Activated CD4-positive, alpha-beta T cell treated with anti-CD3 and anti-CD28 coated beads for 1 hour (primary cell): Measurements from ENCODE around the gene FIZ1.

Experiments
- DNase-seq: peaks from one replicate; pipeline ENCODE4 v3.0.0-alpha.2; 2020

FIZ1 gene

GRCh38 chr19:55611983-55612645, 12.8 kb upstream of the FIZ1 start:
- DNase-seq: no peak

DNA sequence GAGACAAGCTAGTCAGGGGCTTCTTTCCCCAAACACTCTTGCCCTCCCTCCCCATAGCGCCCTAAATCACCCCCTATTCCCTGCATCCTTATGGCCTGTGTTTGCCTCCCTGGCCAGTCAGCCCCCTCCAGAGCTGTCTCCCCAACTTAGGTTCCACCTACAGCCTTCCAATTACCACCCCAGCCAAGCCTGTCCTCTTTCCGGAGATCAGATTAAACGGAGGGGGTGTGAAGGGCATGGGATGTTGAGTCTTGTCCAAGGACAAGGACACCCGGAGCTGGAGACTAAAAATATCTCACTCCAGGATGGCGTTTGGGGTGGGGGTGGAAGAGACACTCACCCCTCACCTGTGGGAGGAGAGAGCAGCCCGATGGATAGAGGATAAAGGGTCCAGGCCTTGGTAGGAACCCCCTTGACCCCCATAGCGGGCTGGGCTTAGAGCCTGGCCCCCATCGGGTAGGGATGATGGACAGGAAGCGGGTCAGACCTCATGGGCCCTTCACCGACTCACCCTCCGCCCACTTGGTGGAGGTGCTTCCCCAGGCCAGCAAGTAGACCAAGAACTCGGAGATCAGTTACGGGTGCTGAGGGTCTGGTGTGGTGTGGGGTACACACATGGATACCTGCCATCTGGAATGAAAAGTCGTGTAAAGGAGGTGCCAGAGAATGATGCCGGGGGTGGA, 12.1 kb upstream of the FIZ1 start:
- no peak for DNase-seq

GRCh38 chr19:55609326-55609725, 10.0 kb upstream of the FIZ1 start:
- DNase-seq: no peak

DNA sequence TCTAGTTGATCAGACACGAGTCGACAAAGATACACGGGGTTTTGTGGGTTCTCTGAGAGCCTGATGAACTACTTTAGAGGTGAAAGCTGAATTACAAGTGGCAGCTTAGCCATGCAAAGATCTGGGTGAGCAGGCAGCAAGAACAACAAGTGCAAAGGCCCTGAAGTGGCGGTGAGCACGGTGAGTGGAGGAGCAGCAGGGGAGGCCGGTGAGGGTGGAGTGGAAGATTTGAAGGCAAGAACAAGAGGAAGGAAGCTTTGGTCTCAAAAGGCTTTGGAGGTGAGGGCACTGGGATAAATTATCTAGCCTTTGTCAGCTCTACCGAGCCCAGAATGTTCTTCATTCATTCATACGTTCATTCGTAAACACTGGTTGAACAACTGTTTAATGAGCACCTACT, 7.5 kb upstream of the FIZ1 start:
- DNase-seq: no peak

GRCh38 chr19:55606471-55606787, 7.1 kb upstream of the FIZ1 start:
- DNase-seq: no peak

DNA sequence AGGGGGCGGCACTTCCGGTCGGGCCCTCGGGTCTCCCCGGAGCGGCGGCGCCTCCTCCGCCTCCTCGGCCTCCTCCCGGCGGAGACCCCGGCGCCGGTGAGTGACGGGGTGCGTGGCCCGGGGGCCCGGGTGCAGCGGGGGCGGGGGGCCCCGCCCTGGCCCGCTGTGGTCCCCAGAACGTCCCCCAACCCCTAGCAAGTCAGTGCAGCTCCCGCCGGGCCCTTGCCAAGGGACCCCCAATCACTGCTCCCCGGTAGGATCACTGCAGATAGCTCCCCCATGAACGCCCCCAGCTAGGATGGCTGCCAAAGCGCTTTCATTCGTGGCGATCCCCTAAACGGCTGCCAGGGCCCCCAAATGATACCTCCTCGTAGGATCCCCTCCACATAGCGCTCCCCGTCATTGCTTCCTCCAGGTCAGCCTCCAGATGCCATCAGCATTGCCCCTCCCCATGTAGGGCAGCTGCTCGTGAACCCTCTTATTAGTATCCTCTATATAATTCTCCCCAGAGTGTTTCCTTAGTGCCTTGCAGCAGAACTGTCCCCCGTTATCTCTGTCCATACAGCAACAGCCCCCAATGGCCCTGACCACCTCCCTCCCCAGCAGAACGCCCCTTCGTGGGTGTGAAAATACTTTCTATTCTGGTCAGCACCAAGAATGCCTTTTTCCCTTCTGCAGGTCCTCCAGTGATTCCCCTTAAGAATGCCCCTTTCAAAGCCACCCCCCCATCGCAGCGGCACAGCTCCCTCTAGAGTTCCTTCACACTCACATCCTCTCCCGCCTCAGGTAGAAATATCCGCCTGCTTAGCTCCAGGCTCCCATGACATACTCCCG, 6.5 kb upstream of the FIZ1 start, which contains the start of gene ZNF865:
TSS of gene ZNF865 (plus strand) at position 11 of the 834 bp plus-strand sequence. CDS start 7,972 bp downstream, outside the sequence.
- DNase-seq: peak; percentile 58

- DNase-seq: peak; percentile 98
Measured at GRCh38 chr19:55605207-55605636, 5.9 kb upstream of the FIZ1 start.

GRCh38 chr19:55603581-55604292, 4.4 kb upstream of the FIZ1 start:
- DNase-seq: no peak

DNA sequence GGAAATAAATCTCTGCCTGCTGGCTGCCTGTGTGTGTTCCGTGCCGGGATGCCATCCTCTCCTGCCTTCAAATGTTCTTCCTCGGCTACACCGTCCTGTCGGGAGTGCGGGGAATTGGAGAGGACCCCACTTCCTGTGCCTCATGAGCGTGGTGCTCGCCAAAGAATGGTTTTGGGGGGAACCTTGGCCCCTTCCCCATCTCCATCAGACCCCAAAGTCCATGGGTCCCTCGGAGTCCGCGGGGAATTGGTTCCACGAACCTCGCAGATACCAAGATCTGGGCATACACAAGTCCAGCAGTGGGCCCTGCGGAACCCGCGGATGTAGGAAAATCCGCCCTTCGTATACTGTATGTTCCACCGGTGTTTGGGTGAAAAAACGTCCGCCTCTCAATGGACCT, 3.8 kb upstream of the FIZ1 start:
- no peak for DNase-seq

GRCh38 chr19:55602104-55603001, 3.0 kb upstream of the FIZ1 start:
- DNase-seq: no peak

DNA sequence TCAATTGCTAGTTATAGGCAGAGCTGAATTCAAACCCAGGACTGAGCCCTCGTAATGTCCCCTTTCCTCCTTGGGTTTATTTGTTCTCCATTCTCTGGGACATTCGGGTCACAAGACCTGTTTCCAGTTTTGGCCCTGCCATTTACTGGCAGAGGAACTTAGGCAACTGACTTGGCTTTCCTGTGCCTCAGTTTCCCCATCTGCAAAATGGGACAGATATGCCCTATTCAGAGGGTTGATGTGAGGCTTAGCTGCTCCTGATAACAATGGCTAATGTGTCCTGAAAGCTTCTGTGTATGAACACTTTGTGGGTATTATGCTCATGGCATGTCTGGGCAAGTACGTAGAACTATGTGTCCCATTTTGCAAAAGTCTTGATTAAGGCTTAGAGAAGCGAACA, 1.8 kb upstream of the FIZ1 start:
- DNase-seq: no peak

DNA sequence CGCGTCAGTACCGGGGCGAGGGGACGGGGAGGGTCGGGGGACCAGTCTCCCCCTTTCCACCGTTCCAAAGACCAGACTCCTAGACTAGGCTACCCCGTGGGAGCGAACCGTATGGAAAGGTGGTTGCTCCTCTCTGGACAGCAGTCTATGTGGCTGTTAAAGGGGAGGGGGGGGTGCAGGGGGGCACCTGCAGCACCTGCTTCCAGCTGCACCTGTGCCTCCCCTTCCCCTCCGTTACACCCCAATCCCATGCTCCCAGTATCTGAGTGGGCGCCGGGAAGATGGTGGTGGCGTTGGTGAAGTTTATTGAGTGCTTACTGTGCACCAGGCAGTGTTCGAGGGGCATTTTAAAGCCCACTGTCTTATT, 1.3 kb upstream of the FIZ1 start:
- DNase-seq: no peak

GRCh38 chr19:55599842-55600661, 735 bp upstream of the FIZ1 start, which contains the start of gene ZNF524:
Gene ZNF524, plus strand, starts transcription at chr19:55600288. Its CDS starts 1,825 bp downstream, at chr19:55602113.
- DNase-seq: peak; percentile 75

- DNase-seq: peak; percentile 88
Measured at GRCh38 chr19:55598719-55599467, 424 bp downstream of the FIZ1 start.

DNA sequence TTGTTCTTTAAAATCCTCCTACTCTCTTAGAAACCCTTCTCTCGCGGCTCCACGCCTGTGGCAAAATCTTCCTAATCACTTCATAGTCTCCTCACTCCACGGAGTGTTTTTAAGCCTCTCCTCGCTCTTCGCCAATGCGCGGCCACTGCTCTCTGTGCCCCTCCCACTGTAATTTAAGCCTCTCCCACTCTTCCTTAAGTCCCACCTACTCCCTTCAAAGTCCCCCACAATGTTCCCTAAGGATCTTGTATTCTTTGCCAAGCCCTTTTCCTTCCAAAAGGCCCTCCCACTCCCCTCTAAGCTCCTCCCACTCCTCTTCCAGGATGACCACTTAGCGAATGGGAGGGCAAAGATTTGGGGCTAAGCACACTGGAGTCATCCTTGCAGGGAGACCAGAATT, 1.3 kb downstream of the FIZ1 start:
- no peak for DNase-seq

DNA sequence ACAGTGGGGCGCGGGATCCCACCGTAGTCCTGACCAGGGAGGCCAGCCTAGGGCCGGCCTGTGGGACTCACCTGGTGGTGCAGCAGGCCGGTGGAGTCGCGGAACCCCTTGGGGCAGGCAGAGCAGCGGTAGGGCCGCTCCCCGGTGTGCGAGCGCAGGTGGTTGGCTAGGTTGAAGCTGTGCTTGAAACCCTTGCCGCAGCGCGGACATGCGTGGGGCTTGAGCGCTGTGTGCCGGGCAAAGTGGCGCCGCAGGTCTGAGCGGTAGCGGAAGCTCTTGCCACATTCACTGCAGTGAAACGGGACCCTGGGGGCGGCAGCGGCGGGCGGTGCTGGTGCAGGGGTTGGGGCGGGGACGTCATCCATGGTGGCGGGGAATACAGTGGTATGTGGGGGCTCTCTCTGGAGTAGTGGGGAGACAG, 1.8 kb downstream of the FIZ1 start:
- DNase-seq: no peak

DNA sequence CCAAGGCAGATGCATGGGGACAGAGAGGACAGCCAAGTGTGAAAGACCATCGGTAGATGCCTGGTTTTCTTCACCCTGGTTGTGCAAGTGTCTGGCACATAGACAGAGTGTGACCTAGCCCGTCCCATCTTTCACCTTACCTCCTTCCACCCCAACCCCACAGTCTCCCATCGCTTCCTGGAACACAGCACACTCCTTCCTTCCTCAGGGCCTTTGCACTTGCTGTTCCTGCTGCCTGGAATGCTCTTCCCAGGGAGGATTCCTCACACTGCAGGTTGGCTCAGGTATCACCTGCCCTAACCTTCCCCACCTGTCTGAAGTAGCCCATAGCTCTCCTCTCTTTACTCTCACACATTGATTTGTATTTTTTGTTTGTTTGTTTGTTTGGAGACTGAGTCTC, 3.0 kb downstream of the FIZ1 start:
- DNase-seq: no peak

DNA sequence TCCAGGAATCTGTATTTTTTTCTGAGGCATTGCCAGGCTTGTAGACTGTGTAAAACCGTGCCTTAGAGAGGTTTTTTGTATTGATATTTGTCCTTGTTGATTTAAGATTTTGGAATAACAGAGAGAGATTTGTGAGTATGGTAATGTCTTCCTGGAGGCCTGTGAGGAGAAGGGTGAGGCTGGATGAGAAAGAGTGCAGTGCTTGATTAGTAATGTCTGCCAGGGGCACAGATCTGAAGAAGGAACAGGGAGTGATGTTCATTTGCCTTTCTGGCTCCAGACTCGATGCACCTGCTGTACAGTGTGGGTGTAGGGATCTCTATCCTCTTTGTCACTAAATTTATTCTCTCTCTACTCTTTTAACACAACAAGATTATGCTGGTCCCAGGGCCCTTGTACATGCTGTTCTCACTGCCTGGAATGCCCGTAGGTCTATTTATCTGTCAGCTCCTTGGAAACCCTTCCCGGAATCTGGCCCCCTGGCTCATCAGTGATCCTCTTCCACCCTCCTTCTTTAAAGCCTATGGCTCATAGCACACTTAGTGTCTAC, 4.2 kb downstream of the FIZ1 start:
- DNase-seq: no peak

DNA sequence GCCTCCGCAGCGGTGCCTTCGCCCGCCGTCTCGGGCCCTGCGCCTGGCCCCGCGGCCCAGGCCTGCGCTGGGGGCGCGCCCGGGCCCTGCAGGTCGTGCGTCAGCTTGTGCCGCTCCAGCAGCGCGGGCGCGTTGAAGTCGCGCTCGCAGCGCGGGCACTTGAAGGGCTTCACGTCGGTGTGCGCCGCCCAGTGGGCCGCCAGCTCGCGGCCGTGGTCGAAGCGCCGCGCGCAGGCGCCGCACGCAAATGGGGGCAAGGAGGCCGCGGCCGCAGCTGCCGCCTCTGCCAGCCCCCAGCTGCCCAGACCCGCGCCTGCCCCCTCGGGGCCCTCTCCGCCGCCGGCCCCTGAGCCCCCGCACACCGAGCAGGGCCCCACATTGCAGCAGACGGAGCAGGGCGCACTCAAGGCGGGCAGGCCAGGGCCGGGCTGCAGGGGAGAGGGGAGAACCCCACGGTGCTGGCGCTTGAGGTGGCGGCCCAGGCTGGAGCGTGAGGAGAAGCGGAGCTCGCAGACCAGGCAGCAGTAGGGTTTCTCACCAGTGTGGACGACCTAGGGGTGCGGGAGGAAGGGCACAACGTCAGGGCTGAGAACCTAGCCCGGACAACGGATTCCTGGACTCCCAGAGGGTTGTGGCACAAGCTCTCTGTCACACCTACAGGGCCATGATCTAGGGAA, 6.1 kb downstream of the FIZ1 start:
- no peak for DNase-seq
